Central memory CD4-positive, alpha-beta T cell (primary cell): Measurements from ENCODE around the gene SLC25A51.

Experiments used
- DNase-seq: peaks from one replicate; pipeline ENCODE4 v3.0.0; 2022

The SLC25A51 gene

GRCh38 chr9:37936965-37937364 lies 33.0 kb upstream of the SLC25A51 start:
- DNase-seq: no peak

- no peak for DNase-seq
Measured at GRCh38 chr9:37936376-37936775, 32.4 kb upstream of the SLC25A51 start.

DNA sequence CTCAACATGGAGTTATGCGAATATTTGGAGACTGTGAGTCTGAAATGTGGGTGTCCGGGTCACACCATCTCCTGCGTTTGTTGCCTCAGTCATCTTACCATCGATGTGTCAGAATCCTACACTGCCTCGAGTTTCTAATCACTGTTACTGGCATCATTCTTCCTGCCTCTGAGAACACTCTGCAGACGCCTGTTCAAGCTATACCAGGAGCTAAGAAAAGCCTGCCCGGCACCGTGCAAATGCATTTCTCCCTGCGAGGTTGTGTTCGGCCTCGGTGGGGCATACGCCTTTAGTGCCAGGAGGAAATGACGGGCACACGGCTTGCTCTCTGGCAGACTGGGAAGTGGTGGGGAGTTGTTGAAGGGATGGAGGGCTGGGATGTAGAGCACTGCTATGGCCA lies 31.2 kb upstream of the SLC25A51 start:
- DNase-seq: no peak

DNA sequence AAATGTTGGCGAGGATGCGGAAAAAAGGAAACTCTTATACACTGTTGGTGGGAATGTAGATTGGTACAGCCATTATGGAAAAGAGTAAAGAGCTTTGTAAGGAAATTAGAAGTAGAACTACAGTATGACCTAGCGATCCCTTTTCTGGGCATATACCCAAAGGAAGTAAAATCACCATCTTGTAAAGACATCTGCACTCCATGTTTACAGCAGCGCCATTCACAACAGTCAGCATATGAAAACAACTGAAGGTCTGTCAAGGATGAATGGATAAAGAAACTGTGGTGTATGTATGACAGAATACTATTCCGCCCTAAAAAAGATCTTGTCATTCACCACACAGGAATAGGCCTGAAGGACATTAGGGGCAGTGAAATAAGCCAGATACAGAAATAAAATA lies 27.7 kb upstream of the SLC25A51 start:
- no peak for DNase-seq

DNA sequence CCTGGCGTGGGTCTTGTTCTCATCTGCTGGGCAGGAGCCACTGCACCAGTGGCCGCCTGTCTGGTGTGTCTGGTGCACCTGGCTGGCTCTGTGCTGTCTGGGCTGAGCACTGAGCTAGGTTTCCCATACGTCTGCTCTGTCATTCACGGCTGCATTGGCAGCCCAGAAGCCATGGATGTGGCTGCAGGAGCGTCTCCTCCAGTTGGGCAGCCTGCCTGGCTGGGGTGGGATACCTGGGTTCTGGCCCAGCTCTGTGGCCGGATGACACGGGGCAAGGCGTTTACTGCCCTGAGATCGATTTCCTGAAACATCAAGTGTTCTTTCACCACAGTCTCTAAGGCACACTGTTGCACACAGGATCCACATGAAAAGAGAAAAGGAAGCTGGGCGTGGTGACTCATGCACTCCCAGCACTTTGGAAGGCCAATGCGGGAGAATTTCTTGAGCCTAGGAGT lies 25.5 kb upstream of the SLC25A51 start:
- DNase-seq: no peak

- DNase-seq: no peak
Measured at GRCh38 chr9:37928552-37929430, 24.9 kb upstream of the SLC25A51 start.

DNA sequence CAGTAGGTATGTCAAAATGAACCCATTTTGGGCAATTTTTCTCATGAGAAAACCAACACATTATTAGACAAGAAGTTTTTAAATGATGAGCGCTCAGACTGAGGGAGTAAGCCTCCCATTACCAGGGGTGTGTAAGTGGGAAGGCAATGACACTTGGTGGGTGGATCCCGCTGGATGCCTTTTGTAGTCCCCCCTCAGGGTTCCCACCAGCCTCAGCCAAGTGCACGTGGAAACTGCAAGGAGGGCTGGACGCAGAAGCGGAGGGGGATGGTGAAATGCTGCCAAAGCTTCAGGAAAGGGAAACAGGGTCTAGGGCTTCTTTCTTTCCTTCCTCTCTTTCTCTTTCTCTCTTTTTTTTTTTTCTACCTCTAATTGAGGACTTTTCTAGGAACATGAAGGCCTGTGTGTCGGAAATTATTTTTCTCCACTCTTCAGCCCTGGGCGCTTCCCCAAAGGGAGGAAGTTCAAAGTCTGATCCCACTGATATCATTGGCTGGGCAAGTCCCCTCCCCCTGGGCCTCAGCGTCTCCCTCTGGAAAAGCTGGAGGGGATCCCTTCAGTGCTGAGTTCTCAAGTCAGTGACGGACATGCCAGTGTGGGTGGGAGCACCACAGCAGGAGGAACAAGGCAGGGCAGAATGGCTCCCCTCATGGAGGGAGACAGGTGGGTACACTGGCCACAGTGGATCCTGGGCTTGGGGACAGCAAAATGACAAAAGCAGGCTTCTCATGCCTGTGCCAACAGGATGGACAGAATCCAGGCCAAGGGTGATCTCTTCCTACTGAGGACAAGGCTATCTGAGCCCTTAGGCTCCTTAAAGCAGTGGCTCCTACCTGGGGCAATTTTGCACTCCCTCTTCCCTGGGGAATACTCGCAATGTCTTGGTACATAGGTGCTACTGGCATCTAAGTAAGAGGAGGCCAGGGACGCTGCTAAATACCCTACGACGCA lies 23.9 kb upstream of the SLC25A51 start:
- no peak for DNase-seq

DNA sequence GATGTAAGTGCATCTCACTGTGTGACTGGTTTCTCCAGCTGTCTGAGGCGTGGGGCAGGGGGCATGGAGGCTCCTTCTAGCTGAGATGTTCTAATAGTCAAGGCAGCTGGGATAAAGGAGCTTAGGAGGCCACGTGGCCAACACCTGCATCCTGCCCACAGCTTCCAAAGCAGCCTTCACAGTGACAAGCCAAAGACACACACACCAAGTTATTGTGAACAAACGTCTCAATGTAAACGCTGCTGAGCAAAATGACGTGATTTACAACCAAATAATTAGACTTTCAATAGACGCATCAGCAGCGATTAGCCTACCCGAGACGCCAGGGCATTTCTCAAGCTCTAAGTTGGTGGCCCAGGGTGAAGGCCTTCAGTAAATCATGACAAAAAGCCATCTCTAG lies 23.2 kb upstream of the SLC25A51 start:
- no peak for DNase-seq

GRCh38 chr9:37926737-37927118 lies 22.8 kb upstream of the SLC25A51 start:
- no peak for DNase-seq

GRCh38 chr9:37925786-37926736 lies 22.1 kb upstream of the SLC25A51 start:
- DNase-seq: no peak

DNA sequence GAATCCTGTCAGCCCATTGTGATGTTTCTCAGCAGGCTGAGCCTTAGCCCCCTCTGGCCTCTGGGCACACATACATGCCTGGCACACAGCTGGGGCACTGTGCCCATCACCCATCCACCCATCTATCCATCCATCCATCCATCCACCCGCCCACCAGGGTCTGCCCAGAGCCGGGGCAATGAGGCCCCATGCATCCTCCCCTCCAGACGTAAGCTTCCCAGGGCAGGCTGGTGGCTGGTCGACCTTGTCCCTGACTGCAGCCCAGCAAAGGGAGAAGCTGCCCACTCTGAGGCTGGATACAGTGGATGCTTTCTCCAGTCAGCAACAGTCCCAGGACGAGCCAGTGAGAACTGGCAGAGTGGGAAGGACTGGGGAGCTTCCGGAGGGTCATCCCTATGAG lies 21.1 kb upstream of the SLC25A51 start:
- no peak for DNase-seq

- DNase-seq: no peak
Measured at GRCh38 chr9:37924538-37924937, 20.6 kb upstream of the SLC25A51 start.

DNA sequence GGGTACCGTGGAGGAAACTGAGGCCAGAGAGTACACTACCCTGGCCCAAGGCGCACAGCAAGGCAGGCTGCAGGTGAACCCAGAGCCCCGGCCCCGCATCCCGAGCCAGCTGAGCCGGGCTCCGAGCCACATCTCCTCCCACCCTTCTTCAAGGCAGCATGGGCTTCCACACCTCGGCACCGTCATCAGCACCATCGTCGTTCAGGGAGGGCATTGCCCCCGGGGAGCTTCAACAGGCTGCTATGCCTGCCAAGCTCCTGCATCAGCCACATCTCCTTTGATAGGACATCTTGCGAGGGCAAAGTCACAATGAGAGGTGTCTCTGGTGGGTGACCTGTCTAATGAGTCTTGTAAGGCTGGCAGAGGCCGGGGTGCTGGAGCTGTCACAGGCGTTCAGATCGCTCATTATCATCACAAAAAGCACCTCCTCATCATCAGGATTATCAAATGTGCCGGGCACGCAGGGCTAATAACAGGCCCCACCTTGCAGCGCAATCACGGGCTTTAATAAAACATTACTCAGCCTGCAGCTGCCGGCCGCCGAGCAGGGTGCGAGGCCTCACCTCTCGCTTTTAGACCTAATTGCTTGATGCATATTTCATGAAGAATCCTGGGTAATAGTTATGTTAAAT lies 20.0 kb upstream of the SLC25A51 start:
- DNase-seq: no peak

GRCh38 chr9:37923118-37923795 lies 19.3 kb upstream of the SLC25A51 start:
- DNase-seq: no peak

GRCh38 chr9:37922363-37923117 lies 18.6 kb upstream of the SLC25A51 start:
- DNase-seq: no peak

- no peak for DNase-seq
Measured at GRCh38 chr9:37921546-37922300, 17.8 kb upstream of the SLC25A51 start.

- DNase-seq: no peak
Measured at GRCh38 chr9:37921168-37921510, 17.2 kb upstream of the SLC25A51 start.

GRCh38 chr9:37920471-37921167 lies 16.7 kb upstream of the SLC25A51 start:
- DNase-seq: no peak

GRCh38 chr9:37919956-37920335 lies 16.0 kb upstream of the SLC25A51 start:
- no peak for DNase-seq
